Thymus (tissue), 11 donors: ENCODE data around the gene PAPLN. TPM values are rescaled to one million over a fixed set of nuclear protein-coding genes. Genes with fewer than 3 reads are reported as not detected.

Experiments used
- DNase-seq, 9 donors: peaks; one replicate each; pipeline ENCODE4 v3.0.0-alpha.2; 2013; ENCODE audit warnings: low spot score in 9 of 9, low read depth in 6 of 9, missing footprints in 1 of 9
- H3K27ac ChIP-seq, 2 donors: one replicate each; pipeline ENCODE4 v1.5.1; 2013; ENCODE audit warnings: control low read depth in 1 of 2, low read depth in 1 of 2, low read length in 1 of 2, mild to moderate bottlenecking in 1 of 2, moderate library complexity in 1 of 2
- H3K27me3 ChIP-seq, 2 donors: one replicate each; pipeline ENCODE4 v1.5.1; 2013; ENCODE audit warnings: low read length in 1 of 2; ENCODE audit not compliant: control insufficient read depth in 2 of 2, insufficient read depth in 1 of 2
- H3K36me3 ChIP-seq, 2 donors: one replicate each; pipeline ENCODE4 v1.5.1; 2013; ENCODE audit warnings: low read length in 1 of 2, mild to moderate bottlenecking in 1 of 2, moderate library complexity in 1 of 2; ENCODE audit not compliant: control insufficient read depth in 2 of 2, insufficient read depth in 2 of 2
- H3K4me1 ChIP-seq, 2 donors: one replicate each; pipeline ENCODE4 v1.5.1; 2013; ENCODE audit warnings: low read length in 2 of 2; ENCODE audit not compliant: control insufficient read depth in 2 of 2, insufficient read depth in 2 of 2
- H3K4me3 ChIP-seq, 2 donors: one replicate each; pipeline ENCODE4 v1.5.1; 2013; ENCODE audit warnings: low read length in 2 of 2, control low read depth in 1 of 2, mild to moderate bottlenecking in 1 of 2
- H3K9me3 ChIP-seq, 2 donors: one replicate each; pipeline ENCODE4 v1.5.1; 2013; ENCODE audit warnings: low read length in 1 of 2, mild to moderate bottlenecking in 1 of 2; ENCODE audit not compliant: control insufficient read depth in 2 of 2, insufficient read depth in 1 of 2
- WGBS: extraction: QIAGEN DNeasy Blood & Tissue Kit; methylation state at CpG from one replicate; pipeline ENCODE4 v1.1.7; 2013; 5-methylcytosine and 5-hydroxymethylcytosine counted together
- polyA plus RNA-seq: library from polyadenylated mRNA; stranded (reverse); fragments of 200-250 nt; gene quantifications from one replicate; pipeline ENCODE4 v1.2.3, GENCODE V29; 2013
- total RNA-seq: library from RNA; stranded (reverse); fragments of 120-200 nt; gene quantifications from one replicate; pipeline ENCODE4 v1.2.4, GENCODE V29; 2013
- donor health status: healthy.

Gene PAPLN
- total and polyA plus RNA-seq, 2 donors = 8.7 to 20.0 TPM

DNA sequence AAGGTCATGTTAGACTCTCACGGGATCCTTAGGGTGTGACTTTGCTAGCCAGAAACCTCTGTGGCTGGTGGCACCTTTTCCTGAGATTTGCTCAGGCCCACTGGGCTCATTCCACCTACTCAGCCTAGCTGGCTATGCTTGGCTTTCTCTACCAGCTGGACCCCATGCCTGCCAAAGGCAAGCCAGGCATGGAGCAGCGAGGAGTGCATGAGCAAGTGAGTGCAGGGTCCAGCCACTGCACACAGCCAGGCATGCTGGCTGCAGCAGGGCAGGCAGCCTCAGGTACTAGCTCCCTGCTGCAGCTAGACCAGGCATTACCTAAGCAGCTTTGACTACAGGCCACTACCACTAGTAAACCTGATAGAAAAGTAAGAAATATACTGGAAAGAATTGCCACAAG is 29.7 kb upstream of the PAPLN start:
- Histone ChIP-seq H3K9me3 (peaks cover 13 to 18% of the 10 kb centered on the region in 2 donors), H3K36me3 (peaks cover 29 to 58% of the 10 kb centered on the region in 2 donors), H3K27ac (no peak overlapping the region), H3K4me3 (no peak overlapping the region), H3K4me1 (no peaks in the 10 kb centered on the region), H3K27me3 (no peaks in the 10 kb centered on the region)
- WGBS = 99% methylated on average over 2 of the region's 2 CpGs
- no peak for DNase-seq

DNA sequence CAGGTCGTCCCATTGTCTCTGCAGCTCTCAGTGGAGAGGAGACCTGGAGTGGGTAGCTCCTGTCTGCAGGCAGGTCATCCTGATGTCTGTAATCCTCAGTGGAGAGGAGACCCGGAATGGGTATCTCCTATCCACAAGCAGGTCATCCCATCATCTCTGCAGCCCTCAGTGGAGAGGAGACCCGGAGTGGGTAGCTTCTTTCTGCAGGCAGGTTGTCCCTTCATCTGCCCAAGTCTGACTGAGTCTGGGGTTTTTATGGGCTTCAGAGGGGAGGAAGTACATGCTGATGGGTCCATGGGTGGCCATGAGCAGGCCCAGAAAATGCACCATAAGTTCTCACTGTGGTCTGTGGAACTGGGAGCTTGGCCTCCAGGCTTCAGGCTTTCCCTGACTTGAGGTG is 28.9 kb upstream of the PAPLN start:
- Histone ChIP-seq H3K9me3 (peaks cover 13 to 18% of the 10 kb centered on the region in 2 donors), H3K4me1 (no peaks in the 10 kb centered on the region), H3K27ac (no peak overlapping the region), H3K4me3 (no peak overlapping the region), H3K27me3 (no peaks in the 10 kb centered on the region), H3K36me3 (peaks cover 35 to 65% of the 10 kb centered on the region in 2 donors)
- WGBS = 98% methylated on average over 3 of the region's 3 CpGs
- no peak for DNase-seq

DNA sequence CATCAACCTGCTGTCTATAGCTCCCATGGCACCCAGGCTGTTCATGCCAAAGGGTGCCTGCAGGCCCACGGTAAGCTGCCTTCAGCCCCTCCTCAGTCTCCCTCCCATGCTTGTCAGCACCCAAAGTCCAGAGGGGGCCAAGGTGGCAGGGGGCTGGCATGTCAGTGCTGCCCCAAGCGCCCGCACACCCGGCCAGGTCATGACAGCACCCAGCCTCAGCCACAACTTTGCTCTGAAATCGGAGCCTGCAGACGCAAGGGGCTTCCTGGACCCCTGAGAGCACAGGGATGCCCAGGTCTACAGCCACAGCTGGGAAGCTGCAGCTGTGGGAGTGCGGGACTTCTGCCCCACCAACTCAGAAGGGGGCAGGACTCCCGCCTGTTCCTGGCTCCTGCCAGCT is 28.5 kb upstream of the PAPLN start:
- Histone ChIP-seq H3K36me3 (peaks cover 36 to 63% of the 10 kb centered on the region in 2 donors), H3K4me3 (no peak overlapping the region), H3K27ac (no peak overlapping the region), H3K27me3 (no peaks in the 10 kb centered on the region), H3K9me3 (peaks cover 13 to 18% of the 10 kb centered on the region in 2 donors), H3K4me1 (no peaks in the 10 kb centered on the region)
- DNase-seq = no peak
- WGBS = over 99% methylated on average over 8 of the region's 8 CpGs

DNA sequence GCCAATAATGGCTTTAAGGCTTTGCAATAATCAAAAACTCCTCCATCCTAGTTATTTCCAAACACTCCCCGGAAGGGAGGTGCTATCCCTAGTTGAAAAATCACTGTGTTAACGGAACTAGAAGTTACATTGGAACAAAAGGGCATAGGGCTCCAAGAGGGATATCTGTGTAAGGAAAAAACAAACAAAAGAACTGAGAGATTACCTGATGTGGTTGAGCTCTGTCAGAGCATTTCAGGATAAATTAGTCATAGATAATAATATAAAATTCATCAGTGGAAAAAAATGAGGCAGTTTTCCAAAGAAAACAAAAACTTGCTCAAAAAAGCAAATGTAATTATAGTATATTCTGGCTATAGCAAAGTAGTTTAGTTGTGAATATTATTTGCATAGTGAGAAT is 27.4 kb upstream of the PAPLN start:
- no peaks in the 10 kb centered on the region for H3K27me3 ChIP-seq
- H3K4me1 ChIP-seq = no peaks in the 10 kb centered on the region
- peaks cover 36 to 58% of the 10 kb centered on the region in 2 donors for H3K36me3 ChIP-seq
- over 99% methylated on average over 2 of the region's 2 CpGs for WGBS
- no peak for DNase-seq
- peaks cover 13 to 18% of the 10 kb centered on the region in 2 donors for H3K9me3 ChIP-seq
- H3K27ac ChIP-seq = no peak overlapping the region
- no peak overlapping the region for H3K4me3 ChIP-seq

DNA sequence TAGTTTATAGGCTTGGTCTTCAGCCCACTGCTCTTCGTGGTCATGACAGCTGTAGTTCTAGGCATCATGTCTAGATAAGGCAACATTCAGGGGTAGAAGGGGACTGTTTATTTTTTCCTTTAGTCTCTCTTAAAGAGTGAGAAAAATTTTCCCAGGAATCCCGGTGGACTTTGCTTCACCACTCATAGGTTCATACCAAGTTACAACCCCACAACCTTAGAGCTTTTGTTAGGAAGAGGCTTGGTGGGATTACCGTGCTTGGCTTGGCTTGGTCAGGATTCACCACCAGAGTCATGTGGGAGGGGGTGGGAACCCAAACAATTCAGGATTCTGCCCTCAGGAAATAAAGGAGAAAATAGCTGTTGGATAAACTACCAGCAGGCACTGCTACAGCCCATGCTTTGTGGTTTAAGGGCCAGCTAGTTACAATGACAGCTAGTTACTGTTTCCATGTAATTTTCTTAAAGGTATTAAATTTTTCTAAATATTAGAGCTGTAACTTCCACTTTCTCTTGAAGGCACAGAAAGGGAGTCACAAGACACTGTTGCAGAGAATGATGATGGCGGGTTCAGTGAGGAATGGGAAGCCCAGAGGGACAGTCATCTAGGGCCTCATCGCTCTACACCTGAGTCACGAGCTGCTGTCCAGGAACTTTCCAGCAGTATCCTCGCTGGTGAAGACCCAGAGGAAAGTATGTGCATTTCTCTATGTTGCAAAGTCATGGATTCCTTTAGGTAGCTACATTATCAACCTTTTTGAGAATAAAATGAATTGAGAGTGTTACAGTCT is 25.9 kb upstream of the PAPLN start:
- H3K36me3 ChIP-seq = peaks cover 33 to 57% of the 10 kb centered on the region in 2 donors
- H3K4me1 ChIP-seq = no peaks in the 10 kb centered on the region

DNA sequence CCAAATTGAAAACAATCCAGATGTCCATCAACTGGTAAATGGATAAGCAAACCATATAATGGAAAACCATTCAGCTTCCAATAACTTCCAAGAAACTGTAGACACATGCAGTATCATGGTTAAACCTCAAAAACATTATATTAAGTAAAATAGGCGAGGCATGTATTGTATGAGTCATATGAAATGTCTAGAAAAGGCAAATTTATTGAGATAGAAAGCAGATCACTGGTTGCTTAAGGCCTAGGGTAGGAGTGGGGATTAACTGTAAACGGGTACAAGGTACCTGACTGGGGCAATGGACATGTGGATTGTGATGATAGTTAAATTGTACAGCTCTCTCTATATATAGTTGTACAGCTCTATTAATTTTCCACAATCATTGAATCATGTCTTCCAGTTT is 21.3 kb upstream of the PAPLN start:
- Histone ChIP-seq H3K4me1 (no peaks in the 10 kb centered on the region), H3K4me3 (no peak overlapping the region), H3K27me3 (no peaks in the 10 kb centered on the region), H3K9me3 (no peaks in the 10 kb centered on the region), H3K36me3 (peaks cover 45 to 62% of the 10 kb centered on the region in 2 donors), H3K27ac (no peak overlapping the region)
- over 99% methylated on average over 2 of the region's 2 CpGs for WGBS
- no peak for DNase-seq

More for the DNA sequence above, 25.9 kb upstream of the PAPLN start:
- WGBS = 98% methylated on average over 7 of the region's 7 CpGs
- no peak overlapping the region for H3K4me3 ChIP-seq
- no peak overlapping the region for H3K27ac ChIP-seq
- H3K27me3 ChIP-seq = no peaks in the 10 kb centered on the region
- H3K9me3 ChIP-seq = peaks cover 13 to 18% of the 10 kb centered on the region in 2 donors
- DNase-seq = no peak

DNA sequence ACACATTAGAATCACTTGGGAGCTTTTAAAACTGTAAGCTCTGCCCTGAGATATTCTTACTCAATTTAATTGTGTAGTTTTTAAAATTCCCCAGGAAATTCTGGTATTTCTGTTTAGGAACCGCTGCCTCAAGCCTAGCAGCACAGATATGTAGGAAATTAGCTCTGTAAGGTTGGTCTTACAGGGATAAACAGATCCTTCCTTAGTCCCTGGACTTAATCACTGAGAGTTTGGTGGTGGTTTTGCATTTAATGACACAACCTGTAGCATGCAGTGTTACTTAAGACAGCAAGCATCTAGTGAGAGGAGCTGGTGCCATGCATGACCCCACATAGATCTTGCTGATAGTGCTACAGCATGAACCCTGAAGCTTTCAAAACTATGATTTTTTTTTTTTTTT is 19.9 kb upstream of the PAPLN start:
- peaks cover 39 to 53% of the 10 kb centered on the region in 2 donors for H3K36me3 ChIP-seq
- H3K4me1 ChIP-seq = no peaks in the 10 kb centered on the region
- 97% methylated on average over 1 of the region's 1 CpG for WGBS
- no peaks in the 10 kb centered on the region for H3K9me3 ChIP-seq
- H3K27me3 ChIP-seq = no peaks in the 10 kb centered on the region
- H3K27ac ChIP-seq = no peak overlapping the region
- DNase-seq = no peak
- no peak overlapping the region for H3K4me3 ChIP-seq

DNA sequence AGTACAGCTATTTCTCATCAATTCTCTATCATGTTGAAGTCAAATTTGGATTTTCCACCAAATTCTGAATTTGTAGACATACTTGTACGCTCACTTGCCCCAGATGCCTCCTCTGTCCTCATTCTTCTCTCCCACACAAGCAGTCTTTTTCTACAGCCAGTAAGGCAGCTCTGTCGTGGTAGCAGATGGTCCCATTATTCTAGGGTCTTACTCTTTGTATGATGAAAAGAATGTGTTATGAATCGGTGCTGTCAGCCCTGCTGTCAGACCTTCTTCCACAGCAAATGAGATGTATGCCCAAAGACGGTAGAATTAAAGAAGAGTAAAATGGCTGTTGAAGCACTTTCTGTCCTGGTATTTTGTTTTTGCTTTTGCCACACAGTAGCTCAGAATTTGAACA is 17.2 kb upstream of the PAPLN start:
- no peak for DNase-seq
- peaks cover 32 to 40% of the 10 kb centered on the region in 2 donors for H3K36me3 ChIP-seq
- 98% methylated on average over 4 of the region's 4 CpGs for WGBS
- no peaks in the 10 kb centered on the region for H3K27me3 ChIP-seq
- no peak overlapping the region for H3K27ac ChIP-seq
- H3K4me3 ChIP-seq = no peak overlapping the region
- no peaks in the 10 kb centered on the region for H3K4me1 ChIP-seq
- H3K9me3 ChIP-seq = no peaks in the 10 kb centered on the region

DNA sequence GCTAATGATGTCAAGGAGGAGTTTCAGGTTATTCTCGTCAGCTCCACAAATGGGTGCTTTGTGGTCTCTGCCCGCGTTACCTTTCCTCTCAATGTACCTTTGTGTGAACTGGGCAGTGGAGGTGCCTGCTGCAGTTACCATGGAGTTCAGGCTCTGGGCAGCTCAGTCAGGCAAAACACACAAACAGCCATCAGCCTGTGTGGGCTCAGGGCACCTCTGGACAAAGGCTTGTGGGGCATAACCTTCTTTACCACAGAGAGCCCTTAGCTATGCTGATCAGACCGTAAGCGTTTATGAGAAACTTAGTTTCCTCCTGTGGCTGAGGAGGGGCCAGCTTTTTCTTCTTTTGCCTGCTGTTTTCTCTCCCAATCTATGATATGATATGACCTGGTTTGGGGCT is 16.7 kb upstream of the PAPLN start:
- DNase-seq = no peak
- WGBS = 98% methylated on average over 5 of the region's 5 CpGs
- H3K36me3 ChIP-seq = peaks cover 32 to 40% of the 10 kb centered on the region in 2 donors
- no peak overlapping the region for H3K4me3 ChIP-seq
- H3K27ac ChIP-seq = no peak overlapping the region
- no peaks in the 10 kb centered on the region for H3K27me3 ChIP-seq
- H3K9me3 ChIP-seq = no peaks in the 10 kb centered on the region
- no peaks in the 10 kb centered on the region for H3K4me1 ChIP-seq
